ENCODE data around the gene CFAP410. TPM values are rescaled to one million over a fixed set of nuclear protein-coding genes. Genes with fewer than 3 reads are reported as not detected.
A peak's percentile ranks its signal among the peaks of the same experiment; 100 is the strongest.
"Not testable (repeated sequence)": the region's sequence is repeated elsewhere in the genome, so short reads cannot be mapped to it uniquely, and the experiment has no call there.

CFAP410 gene
- polyA plus RNA-seq, 1 donor = 18.2 TPM

DNA sequence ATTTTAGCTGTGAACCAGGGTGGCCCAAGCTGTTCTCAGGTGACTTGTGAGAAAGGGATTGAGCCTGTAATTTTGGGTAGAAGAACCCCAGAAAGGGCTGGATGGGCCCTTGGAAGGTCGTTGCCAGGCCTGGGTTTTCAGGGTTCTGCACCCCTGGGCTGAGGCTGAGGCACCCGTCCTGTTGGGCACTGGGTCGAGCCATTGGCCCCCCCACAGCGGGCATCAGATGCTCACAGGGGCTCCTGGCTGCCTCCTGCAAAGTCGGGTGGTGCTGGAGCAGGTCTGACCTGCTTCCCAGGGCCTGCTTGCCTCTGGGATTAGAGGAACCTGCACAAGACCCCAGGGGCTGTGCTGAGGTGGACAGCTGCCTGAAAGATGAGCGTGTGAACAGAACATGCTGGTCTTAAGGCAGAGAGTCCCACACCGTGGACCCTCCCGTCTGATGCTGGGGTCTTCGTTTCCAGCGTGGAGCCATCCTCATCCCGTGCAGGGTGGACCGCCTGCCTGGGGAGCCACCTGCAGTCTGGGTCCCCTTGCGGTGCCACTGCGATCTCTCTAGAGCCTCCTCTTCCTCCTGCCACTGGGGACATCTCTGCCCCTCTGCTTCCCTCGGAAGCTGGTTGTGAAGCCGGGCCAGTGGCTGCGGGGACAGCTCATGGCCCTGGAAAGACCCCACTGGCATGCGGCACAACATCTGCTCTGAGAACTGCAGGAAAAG lies 12.5 kb upstream of the CFAP410 start:
- DNase-seq = no peak

DNA sequence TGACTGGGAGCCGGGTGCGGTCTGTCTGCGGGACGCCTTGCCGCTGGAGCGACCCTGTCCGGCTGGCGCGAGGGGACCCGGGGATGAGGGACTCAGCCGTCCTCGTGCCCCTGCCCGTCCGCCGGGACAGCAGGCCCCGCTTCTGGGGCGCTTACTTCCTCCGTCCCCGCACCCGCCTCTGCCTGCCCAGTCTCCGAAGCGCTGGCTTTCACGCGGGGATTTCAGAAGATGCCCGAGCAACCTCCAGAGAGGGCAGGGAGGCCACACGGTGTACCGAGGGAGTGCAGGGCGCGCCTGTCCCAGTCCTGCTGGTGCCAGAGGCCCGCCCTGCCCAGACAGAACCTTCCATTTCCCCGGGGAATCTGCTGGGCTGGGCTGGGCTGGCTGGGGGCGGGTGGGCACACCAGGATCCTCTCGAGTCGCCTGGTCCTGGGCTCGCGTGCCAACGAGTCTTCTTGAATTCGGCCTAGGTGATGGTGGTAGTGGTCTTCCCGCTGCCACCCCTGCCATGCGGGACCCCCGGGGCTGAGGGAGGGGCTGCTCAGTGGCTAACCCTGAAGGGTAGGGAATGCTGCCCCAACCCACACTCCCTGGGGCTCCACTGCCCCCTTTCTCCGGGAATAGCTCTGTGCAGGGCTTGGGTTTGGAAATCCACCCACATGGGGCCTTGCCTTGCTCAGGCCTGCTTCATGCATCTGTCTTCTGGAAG lies 11.7 kb upstream of the CFAP410 start:
- no peak for DNase-seq

DNA sequence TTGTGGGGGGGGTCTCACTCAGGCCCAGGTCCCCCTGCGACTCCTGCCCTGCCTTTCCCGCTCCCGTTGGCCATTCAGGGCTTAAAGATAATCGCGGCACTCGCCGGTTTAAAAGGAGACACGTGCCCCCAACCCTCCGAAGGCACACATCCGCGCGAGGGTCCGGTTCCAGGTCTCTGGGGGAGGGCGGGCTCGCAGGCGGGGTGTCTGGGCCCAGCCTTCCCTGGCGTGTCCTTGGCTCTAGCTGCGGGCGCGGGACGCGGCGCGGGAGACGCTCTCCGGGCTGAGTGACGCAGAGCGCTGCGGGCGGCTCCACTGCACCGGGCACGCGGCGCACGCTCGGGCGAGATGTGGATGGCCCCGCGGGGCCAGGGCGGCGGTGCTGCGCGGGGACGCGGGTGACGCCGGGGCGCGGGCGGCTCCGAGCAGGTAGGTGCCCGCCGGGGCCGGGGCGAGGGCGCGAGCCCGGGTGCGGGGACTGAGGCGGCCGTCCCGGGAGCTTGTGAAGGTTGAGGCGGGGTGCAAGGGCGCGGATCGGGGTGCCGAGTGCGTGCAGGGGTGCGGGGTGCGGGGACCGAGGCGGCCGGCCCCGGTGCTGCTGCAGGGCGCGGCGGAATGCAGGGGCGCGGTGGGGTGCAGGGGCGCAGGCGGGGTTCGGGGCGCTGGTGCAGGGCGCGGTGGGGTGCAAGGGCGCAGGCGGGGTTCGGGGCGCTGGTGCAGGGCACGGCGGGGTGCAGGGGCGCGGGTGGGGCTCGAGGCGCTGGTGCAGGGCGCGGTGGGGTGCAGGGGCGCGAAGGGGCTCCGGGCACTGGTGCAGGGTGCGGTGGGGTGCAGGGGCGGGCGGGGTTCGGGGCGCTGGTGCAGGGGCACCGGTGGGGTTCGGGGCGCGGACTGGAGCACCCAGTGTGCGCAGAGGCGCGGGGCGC lies 10.9 kb upstream of the CFAP410 start:
- DNase-seq = no peak

DNA sequence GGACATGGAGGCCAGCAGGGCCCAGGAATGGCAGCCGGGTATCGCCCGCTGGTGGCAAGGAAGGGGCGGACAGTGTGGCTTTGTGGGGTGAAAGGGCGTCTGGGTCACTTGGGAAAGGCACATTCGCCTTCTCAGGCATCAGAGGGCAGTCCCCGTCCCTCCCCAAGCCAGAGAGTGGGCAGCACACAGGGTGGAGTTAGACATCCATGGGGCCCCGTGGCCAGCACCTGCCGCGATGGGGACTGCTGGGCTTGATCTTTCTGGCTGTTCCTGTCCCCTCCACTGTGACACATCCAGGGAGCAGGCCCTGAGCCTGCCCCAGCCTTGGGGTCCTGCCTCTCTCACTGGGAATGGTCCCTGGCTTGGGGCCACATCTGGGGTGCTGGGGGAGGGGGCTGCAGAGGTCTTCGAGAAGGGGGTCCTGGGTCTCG lies 10.2 kb upstream of the CFAP410 start:
- no peak for DNase-seq

DNA sequence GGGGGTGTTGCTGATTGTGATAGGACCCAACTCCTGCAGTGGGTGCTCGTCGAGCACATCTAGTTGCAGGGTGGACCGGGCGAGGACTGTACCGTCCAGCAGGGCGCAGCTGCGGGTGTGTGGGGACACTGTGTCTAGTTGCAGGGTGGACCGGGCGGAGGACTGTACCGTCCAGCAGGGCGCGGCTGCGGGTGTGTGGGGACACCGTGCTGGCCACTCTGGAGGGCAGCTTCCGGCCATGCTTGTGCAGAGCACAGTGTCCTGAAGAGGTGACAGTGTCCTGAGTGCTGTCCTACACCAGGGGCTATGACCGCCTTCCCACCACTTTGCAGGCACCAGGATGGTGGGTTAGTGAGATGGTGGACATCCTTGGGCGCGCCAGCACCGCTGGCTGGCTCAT lies 9.7 kb upstream of the CFAP410 start:
- DNase-seq = no peak

DNA sequence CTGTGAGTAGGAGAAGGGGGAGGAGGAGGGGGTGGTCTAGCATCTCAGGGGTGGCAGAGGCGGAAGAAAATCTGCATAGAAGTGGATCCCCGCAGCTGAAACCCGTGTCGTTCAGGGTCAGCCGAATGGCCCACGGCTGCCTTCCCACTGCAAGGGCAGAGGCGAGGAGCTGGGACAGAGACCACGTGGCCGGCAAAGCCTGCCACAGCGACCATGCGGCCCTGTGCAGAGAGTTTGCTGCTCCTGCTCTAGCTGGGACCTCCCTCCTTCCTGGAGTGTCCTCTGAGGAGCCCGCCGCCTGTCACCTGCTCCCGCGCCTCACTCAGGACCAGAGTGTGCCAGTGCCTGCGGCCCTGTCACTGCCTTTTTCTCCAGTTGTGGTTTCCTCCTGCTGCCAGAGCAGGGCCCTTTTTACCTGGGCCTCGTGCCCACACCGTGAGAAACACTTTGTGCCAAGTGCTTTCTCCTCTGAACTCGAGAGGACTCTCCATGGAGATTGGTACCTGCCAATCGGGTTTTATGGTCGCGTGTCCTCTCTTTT lies 8.8 kb upstream of the CFAP410 start:
- DNase-seq = no peak

DNA sequence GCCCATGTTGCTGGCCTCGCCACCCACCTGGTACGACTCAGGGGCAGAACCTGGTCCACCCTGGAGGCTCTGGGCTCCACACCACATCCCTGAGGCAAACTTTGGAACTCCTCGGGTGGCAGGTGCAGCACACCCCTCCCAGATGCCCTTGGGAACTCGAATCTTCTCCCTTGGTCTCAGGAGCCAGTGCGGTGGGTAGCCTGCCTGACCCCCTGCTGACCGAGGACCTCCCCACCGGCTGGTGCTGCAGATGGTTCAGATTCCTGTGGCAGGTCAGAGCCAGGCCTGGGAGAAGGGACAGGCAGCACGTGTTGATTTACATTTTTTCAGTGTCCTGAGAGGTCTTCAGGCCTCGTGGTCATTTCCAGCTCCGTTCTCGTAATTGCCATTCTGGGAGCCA lies 6.3 kb upstream of the CFAP410 start:
- no peak for DNase-seq

DNA sequence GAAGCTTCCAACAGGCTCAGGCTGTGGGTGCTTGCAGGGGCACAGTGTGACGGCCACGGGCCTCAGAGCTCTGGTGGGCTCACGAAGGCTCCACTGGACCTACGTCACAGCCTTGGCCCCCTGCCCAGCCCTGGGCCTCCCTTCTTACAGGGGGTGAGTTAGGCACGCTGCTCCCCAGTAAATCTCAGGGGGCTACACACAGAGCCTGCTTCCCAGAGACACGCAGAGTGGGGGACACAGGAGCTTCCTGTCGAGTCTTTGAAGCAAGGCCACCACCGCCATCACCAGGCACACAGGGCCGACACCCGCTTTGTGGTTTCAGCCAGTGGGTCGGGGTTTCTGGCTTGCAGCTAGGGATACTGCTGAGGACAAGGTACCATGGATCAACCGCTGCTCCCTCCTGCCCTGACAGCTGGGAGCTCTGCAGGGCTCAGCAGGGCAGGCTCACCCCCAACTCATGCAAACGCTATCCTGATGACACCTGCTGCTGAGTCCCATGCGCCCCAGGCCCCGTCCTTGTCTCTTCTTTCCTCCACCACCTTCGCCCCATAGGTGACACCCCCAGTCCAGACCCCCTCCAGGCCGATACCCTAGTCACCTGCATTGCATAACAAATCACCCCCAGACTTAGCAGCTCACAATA lies 5.5 kb upstream of the CFAP410 start:
- DNase-seq = no peak

DNA sequence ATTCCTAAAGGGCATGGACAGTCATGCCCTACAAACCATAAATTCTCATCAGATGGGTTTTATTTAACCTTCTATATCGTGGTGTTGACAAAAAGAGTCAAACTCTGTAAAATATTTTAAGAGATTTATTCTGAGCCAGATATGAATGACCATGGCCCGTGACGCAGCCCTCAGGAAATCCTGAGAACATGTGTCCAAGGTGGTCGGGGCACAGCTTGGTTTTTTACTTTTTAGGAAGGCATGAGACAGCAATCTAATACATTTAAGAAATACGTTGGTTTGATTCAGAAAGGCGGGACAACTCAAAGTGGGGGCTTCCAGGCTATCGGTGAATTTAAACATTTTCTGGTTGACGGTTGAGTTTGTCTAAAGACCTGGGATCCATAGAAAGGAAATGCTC lies 3.8 kb upstream of the CFAP410 start:
- DNase-seq = not testable (repeated sequence)

DNA sequence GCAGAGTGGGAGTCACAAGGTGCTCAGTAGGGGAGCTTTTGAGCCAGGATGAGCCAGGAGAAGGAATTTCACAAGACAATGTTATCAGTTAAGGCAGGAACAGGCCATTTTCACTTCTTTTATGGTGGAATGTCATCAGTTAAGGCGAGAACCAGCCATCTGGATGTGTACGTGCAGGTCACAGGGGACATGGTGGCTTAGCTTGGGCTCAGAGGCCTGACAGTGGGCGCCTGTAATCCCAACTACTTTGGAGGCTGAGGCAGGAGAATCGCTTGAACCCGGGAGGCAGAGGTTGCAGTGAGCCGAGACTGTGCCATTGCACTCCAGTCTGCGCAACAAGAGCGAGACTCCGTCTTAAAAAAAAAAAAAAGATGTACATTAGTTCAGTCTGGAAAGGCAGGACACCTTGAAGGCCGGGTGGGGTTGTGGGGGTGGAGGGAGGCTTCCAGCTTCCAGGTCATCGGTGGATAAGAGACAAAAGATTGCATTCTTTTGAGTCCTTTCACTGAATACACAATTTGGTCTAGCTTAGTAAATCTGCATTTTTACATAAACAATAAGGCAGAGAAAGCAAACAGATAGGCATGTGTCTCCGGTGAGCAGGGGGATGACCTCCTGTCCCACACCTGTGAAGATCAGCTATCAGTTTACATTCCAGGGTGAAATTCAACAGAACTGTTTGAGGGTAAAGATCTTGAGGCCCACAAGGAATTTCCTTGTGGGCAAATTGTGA lies 2.7 kb upstream of the CFAP410 start:
- DNase-seq = not testable (repeated sequence)

DNA sequence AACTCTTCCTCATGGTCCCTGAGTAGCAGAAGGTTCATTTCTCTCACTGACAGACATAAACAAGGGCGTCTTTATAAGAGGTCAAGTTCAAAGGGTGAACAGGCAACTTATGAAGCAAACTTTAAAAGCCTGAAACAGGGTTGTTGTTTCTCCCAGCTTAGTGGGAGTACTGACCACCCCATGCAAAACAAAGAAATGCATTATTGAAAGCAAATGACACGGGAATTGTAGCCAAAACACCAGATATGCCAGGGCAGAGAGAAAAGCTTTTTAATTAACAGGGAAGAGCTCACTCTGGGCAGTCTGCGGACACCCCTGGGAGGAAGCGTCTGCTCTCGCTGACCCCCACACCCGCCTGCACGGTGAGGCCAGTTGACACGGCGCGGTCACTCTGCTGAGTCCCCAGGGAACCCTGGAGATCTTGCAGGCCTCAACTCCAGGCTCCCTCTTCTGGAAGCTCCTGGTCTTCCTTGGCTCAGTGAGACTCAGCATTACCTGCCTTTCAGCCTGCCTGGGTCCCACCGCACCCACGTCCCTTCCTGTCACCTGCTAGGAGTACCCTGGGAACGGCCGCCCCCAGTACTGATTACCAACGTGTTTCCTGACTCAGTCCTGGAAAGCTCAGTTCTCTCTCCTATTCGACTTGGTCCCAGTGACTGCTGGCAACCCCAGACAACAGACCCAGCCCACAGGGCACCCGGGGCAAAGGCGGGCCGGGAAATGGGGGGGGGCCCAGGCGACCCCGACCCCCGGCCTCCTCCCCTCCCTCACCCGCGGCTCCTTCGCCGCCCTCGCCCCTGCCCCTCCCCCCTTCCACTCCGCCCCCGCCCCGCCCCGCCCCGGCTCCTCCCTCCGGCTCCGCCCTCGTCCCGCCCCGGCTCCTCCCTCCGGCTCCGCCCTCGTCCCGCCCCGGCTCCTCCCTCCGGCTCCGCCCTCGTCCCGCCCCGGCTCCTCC lies 972 bp downstream of the CFAP410 start:
- peak; percentile 64 for DNase-seq

DNA sequence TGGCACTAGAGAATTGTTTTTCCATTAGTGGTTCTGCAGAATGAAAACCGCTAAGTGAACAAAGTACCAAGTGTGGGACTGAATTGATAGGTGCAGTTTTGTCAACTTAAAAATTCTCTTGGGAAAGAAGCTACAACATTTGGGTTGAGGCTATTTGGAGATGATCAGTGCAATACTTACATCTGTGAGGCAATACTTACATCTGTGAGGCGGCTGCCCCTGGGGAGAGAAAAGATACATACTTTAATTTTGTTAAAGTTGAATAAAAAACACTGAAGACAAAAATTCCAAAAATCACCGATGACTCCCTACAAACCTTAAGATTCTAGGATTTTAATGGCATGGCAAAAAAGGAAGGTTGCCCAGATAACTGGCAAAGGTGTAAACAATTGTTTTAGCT lies 1.7 kb downstream of the CFAP410 start:
- no peak for DNase-seq

DNA sequence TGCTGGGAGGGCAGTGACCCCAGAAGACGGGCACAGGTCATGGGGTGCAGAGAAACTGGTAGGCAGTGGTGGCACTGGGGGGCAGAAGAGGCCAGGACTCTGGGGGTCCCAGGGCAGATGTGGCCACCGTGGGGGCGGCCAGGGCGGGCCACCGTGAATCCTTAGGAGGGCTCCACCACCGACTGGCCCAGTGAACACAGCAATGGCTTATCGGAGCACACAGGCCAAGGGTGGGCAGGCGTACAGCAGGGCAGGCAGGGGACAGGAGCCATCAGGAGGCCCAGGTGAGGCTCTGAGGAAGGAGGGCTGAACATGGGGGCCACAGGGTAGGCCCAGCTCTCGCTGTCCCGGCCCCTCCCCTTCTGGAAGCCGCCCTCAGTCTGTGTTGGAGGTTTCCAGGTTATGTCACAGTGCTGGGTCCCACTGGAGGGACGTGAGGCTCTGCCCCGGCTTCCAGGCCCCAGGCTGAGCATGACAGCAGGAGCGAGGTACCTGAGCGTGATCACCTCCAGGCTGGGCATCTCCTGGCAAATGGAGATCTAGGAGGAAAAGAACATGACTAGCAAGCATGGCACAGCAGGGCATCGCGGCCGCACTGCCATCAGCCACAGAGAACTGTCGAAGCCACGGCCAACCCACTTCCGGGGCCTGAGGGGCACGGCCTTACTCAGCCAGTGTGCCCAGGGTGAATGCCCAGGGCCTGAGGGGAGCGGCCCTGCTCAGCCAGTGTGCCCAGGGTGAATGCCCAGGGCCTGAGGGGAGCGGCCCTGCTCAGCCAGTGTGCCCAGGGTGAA lies 3.7 kb downstream of the CFAP410 start:
- no peak for DNase-seq

DNA sequence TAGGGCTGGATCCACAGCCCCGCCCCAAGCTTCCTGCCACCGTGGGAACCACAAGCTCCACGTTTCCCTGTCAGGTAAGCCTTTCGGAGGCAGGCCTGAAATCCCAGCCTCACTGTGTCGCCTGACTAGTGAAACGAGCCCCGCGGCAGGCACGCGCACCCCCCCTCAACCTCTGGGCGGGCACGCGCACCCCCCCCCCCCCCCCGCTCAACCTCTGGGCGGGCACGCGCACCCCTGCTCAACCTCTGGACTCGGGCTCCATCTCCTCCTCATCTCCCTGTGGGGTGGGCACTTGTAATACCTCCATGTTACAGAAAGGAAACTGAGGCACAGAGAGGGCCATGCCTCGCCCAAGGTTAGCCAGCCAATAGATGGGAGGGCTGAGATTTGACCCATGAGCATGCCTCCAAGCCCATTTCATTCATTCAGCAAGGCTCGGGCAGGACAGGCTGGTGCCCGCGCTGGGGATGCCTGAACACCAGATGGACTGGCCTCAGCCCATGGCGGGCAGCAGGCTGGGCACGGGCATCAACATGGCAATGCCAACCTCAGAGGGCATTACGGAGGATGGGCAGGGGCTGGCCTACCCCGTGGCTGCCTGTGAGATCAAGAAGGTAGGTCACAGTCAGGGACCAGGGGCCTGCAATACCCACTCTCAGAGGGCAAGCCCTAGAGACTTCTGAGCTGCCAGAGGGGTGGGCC lies 4.7 kb downstream of the CFAP410 start:
- no peak for DNase-seq

DNA sequence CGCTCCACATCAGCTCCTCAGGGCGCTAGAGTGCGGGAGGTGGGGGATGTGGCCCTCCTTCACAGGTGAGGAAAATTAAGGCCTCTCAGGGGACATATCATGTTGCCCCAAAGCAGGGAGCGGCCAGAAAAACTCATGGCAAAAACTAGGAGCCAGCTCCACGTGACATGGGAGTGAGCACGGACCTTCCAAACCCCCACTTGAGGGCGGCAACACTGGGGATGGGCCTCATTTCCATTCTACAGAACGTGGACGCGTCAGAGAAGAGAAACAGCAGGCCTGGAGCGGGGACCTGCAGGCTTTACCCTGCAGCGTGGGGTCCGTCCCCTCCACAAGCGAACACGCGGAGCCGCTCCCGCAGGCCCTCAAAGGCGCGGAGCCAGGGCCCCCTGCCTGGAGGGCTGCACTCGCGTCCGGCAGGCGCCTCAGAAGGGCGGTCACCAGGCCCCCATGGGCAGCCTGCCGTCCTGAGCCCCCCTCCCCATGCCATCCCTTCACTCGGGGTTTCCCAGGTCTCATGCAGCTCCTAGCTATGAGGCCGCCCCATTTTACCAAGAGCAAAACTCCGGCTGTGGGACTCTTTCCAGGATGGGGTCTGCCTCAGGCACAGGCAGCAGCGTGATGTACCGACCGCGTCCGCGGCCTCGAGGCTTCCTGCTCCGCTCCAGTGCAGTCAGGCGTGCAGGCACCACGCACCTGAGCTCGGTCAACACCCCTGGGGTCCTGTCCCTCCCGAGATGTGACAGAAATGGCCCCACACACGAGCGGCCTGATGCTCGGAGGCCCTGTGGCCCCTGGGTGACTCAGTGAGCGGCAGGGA lies 5.5 kb downstream of the CFAP410 start:
- DNase-seq = no peak

DNA sequence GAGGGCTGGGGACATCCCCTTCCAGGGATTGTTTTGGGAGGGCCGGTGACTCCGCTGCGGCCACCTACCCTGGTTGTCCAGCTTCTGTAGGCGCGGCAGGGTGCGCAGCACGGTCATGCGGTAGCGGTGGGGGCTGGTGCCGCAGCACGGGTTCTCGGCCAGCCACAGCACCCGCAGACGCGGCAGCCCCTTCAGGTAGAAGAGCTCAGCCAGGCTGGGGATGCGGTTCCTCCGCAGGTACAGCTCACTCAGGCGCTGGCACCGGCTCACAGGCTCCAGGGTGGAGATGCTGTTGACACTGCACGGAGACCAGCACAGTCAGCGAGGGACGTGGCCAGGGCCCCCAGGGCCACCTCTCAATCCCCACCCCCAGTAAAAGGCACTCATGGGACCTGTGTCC lies 6.2 kb downstream of the CFAP410 start:
- DNase-seq = no peak

DNA sequence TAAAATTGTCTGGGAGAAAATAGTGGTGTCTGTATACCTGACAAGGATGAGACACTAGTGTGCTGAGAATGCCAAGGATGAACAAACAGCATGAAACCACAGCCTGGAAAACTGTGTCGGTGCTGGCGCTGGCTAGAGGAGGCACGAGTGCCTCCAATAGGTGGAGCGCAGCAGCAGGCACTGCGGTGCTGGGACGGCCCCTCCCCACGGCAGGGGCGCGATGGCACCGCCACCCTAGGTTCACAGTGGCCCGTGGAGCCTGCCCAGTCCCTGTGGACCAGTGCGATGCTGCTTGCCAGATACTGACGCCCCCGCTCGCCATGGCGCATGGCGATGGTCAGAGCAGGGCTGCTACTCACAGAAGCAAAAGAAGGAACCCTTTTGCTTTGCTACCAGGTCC lies 6.8 kb downstream of the CFAP410 start:
- no peak for DNase-seq
